H1 (cell line): ENCODE results near the gene TMEM117.

Experiments used
- KDM1A ChIP-seq: fragments of 200-600, 300-600 bp; sonication (generic); IDR thresholded peaks from 2 replicates; pipeline ENCODE4 v1.7.1; 2016; ENCODE audit warnings: mild to moderate bottlenecking, low read length, borderline replicate concordance
- MAFK ChIP-seq: IDR thresholded peaks from 2 replicates; pipeline ENCODE4 v1.6.1; 2012; ENCODE audit warnings: low read depth, mild to moderate bottlenecking, improper control_type of control experiment, low read length
- POLR2A ChIP-seq, 2 experiments: IDR thresholded peaks; 1 replicate in 1 of 2; 2 replicates in 1 of 2; pipeline ENCODE4 v1.6.1; 2011; ENCODE audit warnings: low read depth in 2 of 2, low read length in 2 of 2, mild to moderate bottlenecking in 2 of 2; ENCODE audit errors: control extremely low read depth in 1 of 2
- SUZ12 ChIP-seq: fragments of 200-600 bp; sonication (generic); IDR thresholded peaks from 2 replicates; pipeline ENCODE4 v1.6.1; 2012; ENCODE audit warnings: mild to moderate bottlenecking, inconsistent platforms, low read length, moderate library complexity, mixed read lengths
- TF ChIP-seq, protein P1 (sequence below), 3 experiments: IDR thresholded peaks; 1 replicate in 2 of 3; 2 replicates in 1 of 3; pipeline versions ENCODE4 v1.5.1 to v1.6.1; 2011; ENCODE audit warnings: low read length in 3 of 3, mild to moderate bottlenecking in 3 of 3, inconsistent platforms in 2 of 3, low read depth in 1 of 3, moderate library complexity in 1 of 3; ENCODE audit not compliant: insufficient read depth in 1 of 3; ENCODE audit errors: control extremely low read depth in 1 of 3
- TF ChIP-seq, protein P2 (sequence below): IDR thresholded peaks from 2 replicates; pipeline ENCODE4 v1.6.1; 2012; ENCODE audit warnings: low read length, inconsistent platforms

DNA sequence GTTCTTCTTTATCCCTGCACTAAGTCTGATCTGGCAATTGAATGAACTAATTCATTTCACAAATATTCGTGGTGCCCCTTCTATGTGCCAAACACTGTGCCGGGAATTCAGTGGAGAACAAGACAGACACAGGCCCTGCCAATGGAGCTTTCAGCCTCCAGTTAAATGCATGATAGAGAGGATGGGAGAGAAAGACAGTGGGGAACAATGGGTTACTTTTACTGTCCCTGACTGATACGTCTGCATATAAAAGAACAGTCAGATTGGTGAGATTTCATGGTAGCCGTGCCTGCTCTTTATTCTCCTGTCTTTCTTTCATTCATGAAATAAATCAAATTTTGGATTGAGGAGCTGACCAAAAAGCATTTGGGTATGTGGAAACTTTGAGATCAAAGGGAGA is 78.5 kb downstream of the TMEM117 start:
- TF ChIP-seq, protein P1, sequence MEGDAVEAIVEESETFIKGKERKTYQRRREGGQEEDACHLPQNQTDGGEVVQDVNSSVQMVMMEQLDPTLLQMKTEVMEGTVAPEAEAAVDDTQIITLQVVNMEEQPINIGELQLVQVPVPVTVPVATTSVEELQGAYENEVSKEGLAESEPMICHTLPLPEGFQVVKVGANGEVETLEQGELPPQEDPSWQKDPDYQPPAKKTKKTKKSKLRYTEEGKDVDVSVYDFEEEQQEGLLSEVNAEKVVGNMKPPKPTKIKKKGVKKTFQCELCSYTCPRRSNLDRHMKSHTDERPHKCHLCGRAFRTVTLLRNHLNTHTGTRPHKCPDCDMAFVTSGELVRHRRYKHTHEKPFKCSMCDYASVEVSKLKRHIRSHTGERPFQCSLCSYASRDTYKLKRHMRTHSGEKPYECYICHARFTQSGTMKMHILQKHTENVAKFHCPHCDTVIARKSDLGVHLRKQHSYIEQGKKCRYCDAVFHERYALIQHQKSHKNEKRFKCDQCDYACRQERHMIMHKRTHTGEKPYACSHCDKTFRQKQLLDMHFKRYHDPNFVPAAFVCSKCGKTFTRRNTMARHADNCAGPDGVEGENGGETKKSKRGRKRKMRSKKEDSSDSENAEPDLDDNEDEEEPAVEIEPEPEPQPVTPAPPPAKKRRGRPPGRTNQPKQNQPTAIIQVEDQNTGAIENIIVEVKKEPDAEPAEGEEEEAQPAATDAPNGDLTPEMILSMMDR (IDR thresholded peaks at IDR 0.05; ENCODE audit: control extremely low read depth in 1 of 3, insufficient read depth in 1 of 3, low read depth in 1 of 3, low read length in 3 of 3) = no peak
- TF ChIP-seq SUZ12 = no peak
- TF ChIP-seq POLR2A (IDR thresholded peaks at IDR 0.05; ENCODE audit: control extremely low read depth in 1 of 2, low read depth in 2 of 2, low read length in 2 of 2) = no peak
- TF ChIP-seq, protein P2, sequence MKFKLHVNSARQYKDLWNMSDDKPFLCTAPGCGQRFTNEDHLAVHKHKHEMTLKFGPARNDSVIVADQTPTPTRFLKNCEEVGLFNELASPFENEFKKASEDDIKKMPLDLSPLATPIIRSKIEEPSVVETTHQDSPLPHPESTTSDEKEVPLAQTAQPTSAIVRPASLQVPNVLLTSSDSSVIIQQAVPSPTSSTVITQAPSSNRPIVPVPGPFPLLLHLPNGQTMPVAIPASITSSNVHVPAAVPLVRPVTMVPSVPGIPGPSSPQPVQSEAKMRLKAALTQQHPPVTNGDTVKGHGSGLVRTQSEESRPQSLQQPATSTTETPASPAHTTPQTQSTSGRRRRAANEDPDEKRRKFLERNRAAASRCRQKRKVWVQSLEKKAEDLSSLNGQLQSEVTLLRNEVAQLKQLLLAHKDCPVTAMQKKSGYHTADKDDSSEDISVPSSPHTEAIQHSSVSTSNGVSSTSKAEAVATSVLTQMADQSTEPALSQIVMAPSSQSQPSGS = no peak
- TF ChIP-seq KDM1A = no peak
- TF ChIP-seq MAFK = no peak
